VCaP (cell line): ENCODE measurements around the gene LAPTM5.

Source experiments
- H3K27ac ChIP-seq: fragments of 450-650 bp; 2 replicates; pipeline ENCODE4 v1.5.1; 2017
- CTCF ChIP-seq: fragments of 450-650 bp; conservative IDR thresholded peaks from 2 replicates; pipeline ENCODE4 v1.5.1; 2017; ENCODE audit warnings: mild to moderate bottlenecking, moderate library complexity

Gene LAPTM5

GRCh38 chr1:30725450-30726095 is 32.0 kb downstream of the LAPTM5 start:
- no peak for TF ChIP-seq CTCF
- H3K27ac ChIP-seq, result no peak overlapping the region

DNA sequence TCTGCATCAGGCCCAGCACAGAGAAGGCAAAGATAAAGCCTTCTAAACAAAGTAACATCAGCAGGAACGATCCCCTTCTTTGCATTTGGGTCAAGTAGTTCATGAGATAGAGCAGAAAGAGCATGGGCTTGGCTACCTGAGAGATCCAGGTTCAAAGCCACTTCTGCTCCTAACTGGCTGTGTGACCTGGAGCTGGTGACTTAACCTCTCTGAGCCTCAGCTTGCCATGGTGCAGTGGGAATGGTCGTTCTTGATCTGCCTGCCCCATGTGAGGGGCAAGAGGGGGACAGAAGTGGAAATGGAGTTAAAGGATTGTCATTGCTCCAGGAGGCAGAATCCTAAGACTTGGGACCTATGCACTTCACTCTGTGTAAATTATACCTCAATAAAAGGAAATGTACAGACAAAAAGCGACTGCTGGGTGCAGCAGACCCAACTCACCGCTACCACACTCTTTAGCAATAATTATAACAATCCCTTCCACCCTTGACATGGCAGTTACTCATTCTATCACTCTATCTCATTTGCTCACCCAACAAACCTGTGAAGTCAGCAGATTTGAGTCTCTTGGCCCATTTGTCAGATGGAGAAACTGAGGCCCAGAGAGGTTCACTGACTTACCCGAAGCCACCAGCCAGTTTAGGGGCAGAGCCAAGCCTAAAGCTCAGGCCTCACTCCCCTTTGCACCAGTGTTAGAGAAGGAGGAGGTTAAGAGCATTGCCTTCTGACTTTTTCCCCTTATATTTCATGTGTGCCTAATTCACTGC is 32.7 kb downstream of the LAPTM5 start:
- no peak for TF ChIP-seq CTCF

DNA sequence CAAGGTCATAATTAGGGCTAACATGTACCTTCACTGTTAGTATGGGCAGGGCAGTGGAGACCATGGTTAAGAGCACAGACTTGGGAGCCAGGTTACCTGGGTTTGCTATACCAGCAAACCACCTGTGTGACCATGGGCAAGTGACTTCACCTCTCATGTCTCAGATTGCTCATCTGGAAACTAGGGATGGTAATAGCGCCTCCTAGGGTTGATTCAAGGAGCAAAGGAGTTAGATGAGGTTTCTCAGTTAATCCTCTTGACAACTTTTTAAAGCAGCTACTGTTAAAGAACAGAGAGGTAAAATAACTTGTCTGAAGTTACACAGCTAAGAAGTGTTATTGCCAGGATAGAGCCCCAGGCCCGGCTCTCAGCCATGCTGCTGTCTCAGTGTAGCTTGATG is 33.4 kb downstream of the LAPTM5 start:
- H3K27ac ChIP-seq, result no peak overlapping the region
- TF ChIP-seq CTCF, result no peak

More for the DNA sequence above, 32.7 kb downstream of the LAPTM5 start:
- H3K27ac ChIP-seq, result no peak overlapping the region

DNA sequence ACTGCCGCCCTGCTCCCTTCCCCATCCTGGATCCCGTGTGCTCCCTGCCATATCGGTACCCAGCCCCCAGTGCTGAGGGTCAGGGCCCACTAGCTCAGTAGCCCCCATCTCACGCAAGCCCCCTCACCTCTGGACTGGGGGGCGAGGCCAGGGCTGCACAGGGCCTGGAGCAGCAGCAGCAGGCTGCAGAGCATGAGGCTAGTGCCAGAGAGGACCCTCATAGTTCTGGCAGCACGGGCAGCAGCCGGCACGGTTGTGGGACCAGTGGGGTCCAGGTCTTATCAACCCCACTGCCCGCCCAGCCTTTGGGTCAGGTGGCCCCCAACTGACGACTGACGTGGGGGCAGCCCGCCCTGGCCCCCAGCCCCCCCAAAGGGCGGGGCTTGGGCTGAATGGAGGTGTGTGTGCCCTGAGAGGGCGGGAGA is 34.2 kb downstream of the LAPTM5 start, which contains the start of gene MATN1:
Gene MATN1 (minus strand): TSS at position 255 of the 425 bp plus-strand sequence. CDS start 34 bp downstream, at position 221.
- TF ChIP-seq CTCF, result no peak
- peak within 1 kb of the TSS; percentile 44 for H3K27ac ChIP-seq

- H3K27ac ChIP-seq, result peak overlapping the region; percentile 44
- no peak for TF ChIP-seq CTCF
These were observed 35.6 kb downstream of the LAPTM5 start for GRCh38 chr1:30721812-30722537.

DNA sequence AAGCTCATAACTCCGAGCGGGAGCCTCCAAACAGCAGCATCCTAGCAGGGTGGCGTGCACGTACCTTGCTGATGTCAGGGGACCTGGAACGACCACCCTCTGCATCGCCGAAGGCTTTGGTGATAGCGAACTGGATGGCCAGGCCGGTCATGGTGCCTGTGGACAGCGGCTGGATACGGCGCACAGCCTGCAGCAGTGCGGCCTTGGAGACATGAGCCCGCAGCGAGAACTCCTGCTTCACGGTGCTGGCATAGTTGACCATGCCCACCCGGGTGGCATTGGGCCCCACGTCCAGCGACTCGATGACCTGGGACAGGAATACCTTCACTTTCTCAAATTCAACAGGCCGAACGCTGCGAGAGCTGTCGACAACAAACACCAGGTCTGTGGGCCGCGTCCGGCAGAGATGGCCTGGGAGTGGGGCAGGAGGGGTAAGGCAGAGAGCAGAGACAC is 36.2 kb downstream of the LAPTM5 start:
- peak overlapping the region; percentile 44; the same call in 1 of the 2 replicates for H3K27ac ChIP-seq
- no peak for TF ChIP-seq CTCF
